AG04450 (cell line): ENCODE data around the gene LYPD4. TPM values are rescaled to one million over a fixed set of nuclear protein-coding genes. Genes with fewer than 3 reads are reported as not detected.

ENCODE experiments used
- CTCF ChIA-PET: fragments of 300-600, 350-600 bp; formaldehyde crosslinking; extraction: SDS; loops from one replicate; lab custom pipeline; 2022; ENCODE audit warnings: antibody characterized with exemption, inconsistent platforms; lab: Charles Lee
- POLR2A ChIA-PET: fragments of 350-600 bp; formaldehyde crosslinking; extraction: SDS; loops from one replicate; lab custom pipeline; 2021; ENCODE audit warnings: antibody characterized with exemption, inconsistent platforms; lab: Yijun Ruan, JAX
- DNase-seq: peaks from one replicate; pipeline ENCODE4 v3.0.0-alpha.2; 2011; ENCODE audit warnings: low read depth, low spot score
- H3K27ac ChIP-seq: one replicate; pipeline ENCODE4 v1.5.1; 2012; ENCODE audit warnings: low read depth, low read length, control low read depth
- H3K27me3 ChIP-seq: one replicate; pipeline ENCODE4 v1.6.0; 2012; ENCODE audit warnings: low read length; ENCODE audit not compliant: control insufficient read depth, insufficient read depth
- H3K4me3 ChIP-seq: 2 replicates; pipeline ENCODE4 v1.5.1; 2011; ENCODE audit warnings: mild to moderate bottlenecking, low read depth, low read length, control low read depth
- H3K9me3 ChIP-seq: 2 replicates; pipeline ENCODE4 v1.5.1; 2012; ENCODE audit warnings: low read length; ENCODE audit not compliant: control insufficient read depth, insufficient read depth
- polyA plus RNA-seq: library from polyadenylated mRNA; depleted of rRNA; stranded (reverse); fragments of >200 nt; gene quantifications from 2 replicates; pipeline ENCODE4 v1.2.3, GENCODE V29; 2011
- TF ChIP-seq, protein P1 (sequence below): IDR thresholded peaks from 2 replicates; pipeline ENCODE4 v1.5.1; 2011; ENCODE audit warnings: low read depth, low read length, control low read depth, inconsistent platforms

LYPD4 gene
- polyA plus RNA-seq, 1 experiment: not detected

DNA sequence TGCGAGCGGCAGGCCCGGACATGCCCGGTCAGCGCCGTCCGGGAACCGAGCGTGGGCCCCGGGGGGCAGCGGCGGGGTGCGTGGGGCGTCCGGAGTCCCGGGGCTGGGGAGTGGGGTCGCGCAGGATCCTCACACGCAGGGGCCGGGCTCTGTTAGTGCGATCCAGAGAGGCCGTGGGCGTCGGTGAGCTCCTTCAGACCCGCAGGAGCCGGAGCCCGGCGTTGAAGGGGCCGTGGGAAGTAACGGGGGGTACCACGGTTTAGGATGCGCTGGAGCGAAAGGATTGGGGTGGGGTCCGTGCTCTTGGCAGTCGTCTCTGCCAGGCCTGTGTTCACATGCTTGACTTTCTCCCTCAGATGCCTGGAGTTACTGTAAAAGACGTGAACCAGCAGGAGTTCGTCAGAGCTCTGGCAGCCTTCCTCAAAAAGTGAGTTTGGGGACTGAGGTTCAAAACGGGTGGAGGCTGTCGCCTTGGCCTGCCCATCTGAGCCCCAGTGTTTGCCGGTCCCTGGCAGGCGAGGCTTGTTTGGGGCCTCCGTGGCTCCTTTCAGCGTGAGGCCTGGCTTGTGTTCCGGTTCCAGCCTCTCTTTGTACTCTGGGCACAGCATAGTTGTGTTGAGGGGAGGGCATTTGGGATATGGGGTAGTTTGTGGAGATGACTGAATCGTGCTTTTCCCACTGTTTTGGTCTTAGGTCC is 16.1 kb upstream of the LYPD4 start:
- POLR2A ChIA-PET: interaction anchor here (1.4 to 2.7 kb wide), 4 partner anchors 8 to 98 kb away, joined by 6 to 28 read pairs (median 15); partner anchors contain the start of gene RABAC1
- no peak for DNase-seq
- H3K27ac ChIP-seq: peak overlapping the region; percentile 80
- peak overlapping the region; percentile 99 for H3K4me3 ChIP-seq
- TF ChIP-seq, protein P1, sequence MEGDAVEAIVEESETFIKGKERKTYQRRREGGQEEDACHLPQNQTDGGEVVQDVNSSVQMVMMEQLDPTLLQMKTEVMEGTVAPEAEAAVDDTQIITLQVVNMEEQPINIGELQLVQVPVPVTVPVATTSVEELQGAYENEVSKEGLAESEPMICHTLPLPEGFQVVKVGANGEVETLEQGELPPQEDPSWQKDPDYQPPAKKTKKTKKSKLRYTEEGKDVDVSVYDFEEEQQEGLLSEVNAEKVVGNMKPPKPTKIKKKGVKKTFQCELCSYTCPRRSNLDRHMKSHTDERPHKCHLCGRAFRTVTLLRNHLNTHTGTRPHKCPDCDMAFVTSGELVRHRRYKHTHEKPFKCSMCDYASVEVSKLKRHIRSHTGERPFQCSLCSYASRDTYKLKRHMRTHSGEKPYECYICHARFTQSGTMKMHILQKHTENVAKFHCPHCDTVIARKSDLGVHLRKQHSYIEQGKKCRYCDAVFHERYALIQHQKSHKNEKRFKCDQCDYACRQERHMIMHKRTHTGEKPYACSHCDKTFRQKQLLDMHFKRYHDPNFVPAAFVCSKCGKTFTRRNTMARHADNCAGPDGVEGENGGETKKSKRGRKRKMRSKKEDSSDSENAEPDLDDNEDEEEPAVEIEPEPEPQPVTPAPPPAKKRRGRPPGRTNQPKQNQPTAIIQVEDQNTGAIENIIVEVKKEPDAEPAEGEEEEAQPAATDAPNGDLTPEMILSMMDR: no peak
- peaks cover 2% of the 10 kb centered on the region for H3K27me3 ChIP-seq
- H3K9me3 ChIP-seq: no peaks in the 10 kb centered on the region
- CTCF ChIA-PET: interaction anchor here (0.5 to 1.7 kb wide), 3 partner anchors 11 to 174 kb away, joined by 3 to 6 read pairs (median 4); no protein-coding TSS in a partner anchor

DNA sequence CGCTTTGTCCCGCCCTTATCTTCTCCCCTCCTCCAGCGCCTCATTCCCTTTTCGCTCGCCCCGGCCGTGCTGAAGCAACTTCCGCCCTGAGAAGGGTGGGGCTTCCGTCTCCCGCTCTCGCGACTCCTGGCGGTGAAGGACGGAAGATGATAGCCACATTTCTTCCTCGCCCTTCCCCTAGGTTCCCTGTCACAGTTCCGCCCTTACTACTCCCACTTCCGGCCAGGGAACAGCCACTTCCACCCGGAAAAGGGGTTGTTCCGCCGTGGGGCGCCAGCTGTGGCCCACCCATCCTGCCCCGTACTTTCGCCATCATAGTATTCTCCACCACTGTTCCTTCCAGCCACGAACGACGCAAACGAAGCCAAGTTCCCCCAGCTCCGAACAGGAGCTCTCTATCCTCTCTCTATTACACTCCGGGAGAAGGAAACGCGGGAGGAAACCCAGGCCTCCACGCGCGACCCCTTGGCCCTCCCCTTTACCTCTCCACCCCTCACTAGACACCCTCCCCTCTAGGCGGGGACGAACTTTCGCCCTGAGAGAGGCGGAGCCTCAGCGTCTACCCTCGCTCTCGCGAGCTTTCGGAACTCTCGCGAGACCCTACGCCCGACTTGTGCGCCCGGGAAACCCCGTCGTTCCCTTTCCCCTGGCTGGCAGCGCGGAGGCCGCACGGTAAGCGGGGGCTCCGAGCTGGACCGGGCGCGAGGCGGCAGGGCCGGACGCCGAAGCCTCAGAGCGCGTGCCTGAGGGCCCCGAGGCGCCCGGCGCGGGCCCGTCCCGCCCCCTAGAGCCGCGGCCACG is 15.3 kb upstream of the LYPD4 start, which contains the start of gene RPS19:
TSS of gene RPS19 (plus strand) at position 638 of the 801 bp plus-strand sequence. CDS start 520 bp downstream, outside the sequence.
- CTCF ChIA-PET: interaction anchor here (0.9 to 2.2 kb wide), 5 partner anchors 10 to 65 kb away, joined by 3 to 10 read pairs (median 6); no protein-coding TSS in a partner anchor
- H3K27ac ChIP-seq: peak within 1 kb of the TSS; percentile 95
- POLR2A ChIA-PET: interaction anchor here (0.5 to 2.7 kb wide), 10 partner anchors 9 to 1225 kb away, joined by 3 to 28 read pairs (median 4); partner anchors contain the start of genes ARHGEF1 and RABAC1
- TF ChIP-seq, protein P1: peak; percentile 64
- H3K9me3 ChIP-seq: no peaks in the 10 kb centered on the region
- peak; percentile 96 for DNase-seq
- peaks cover 7% of the 10 kb centered on the region for H3K27me3 ChIP-seq
- peak within 1 kb of the TSS; percentile 99 for H3K4me3 ChIP-seq

DNA sequence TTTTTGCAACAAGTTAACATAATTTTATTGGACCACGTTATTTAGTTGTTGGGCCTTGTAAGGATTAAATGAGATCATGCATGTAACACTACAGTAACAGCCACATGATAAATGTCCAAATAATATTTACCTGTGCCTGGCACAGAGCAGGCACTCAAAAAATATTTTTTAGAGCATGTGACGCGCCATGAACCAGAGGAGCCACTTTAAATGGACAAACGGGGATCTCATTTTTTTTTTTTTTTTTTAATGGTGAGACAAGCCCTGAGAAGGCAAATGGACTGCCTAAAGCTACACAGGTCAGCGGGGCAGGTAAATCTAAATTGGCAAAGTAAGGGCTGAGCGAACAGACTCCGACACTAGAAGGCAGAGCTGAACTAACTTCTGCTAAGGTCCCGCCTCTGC is 14.7 kb upstream of the LYPD4 start:
- TF ChIP-seq, protein P1: no peak
- H3K27ac ChIP-seq: peak overlapping the region; percentile 95
- no peak for DNase-seq
- CTCF ChIA-PET: interaction anchor here (0.5 to 2.2 kb wide), 6 partner anchors 10 to 102 kb away, joined by 3 to 10 read pairs (median 6); no protein-coding TSS in a partner anchor
- H3K4me3 ChIP-seq: peak overlapping the region; percentile 99
- POLR2A ChIA-PET: interaction anchor here (0.6 to 2.7 kb wide), 6 partner anchors 9 to 420 kb away, joined by 3 to 28 read pairs (median 4); partner anchors contain the start of genes ARHGEF1 and RABAC1
- peaks cover 13% of the 10 kb centered on the region for H3K27me3 ChIP-seq
- no peaks in the 10 kb centered on the region for H3K9me3 ChIP-seq

DNA sequence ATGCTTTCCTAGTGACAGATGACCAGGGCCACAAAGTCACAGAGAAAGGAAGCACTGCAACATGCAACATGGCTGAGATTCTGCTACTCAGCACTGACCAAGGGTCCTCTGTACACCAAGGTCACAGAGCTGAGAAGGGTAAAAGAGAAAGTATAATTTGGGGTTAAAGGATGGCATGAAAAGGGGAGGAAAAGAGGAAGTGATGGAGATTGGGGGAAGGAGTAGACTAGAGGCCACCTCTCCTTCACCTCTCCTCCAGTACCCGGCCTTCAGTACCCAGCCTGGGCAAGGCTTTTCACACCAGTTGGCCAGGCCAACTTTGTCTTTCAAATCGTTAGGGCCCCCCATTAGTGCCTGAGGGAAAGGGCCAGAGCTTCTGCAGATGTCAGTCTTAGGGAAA is 9.3 kb upstream of the LYPD4 start:
- no peak for DNase-seq
- TF ChIP-seq, protein P1: no peak
- ChIA-PET POLR2A (no interaction called here), CTCF (interaction anchor here (1.7 kb wide), 1 partner anchor 69 kb away, joined by 5 read pairs; no protein-coding TSS in a partner anchor)
- Histone ChIP-seq H3K27me3 (peaks cover 46% of the 10 kb centered on the region), H3K9me3 (no peaks in the 10 kb centered on the region), H3K4me3 (no peak overlapping the region), H3K27ac (no peak overlapping the region)
